Stimulated activated CD8-positive, alpha-beta memory T cell treated with anti-CD3 and anti-CD28 coated beads, Interleukin-2, amount 100 ng/mL, for 48 hours (primary cell): ENCODE results near the gene PIGP.
"Not testable (repeated sequence)": the region's sequence is repeated elsewhere in the genome, so short reads cannot be mapped to it uniquely, and the experiment has no call there.

Experiments
- DNase-seq, 2 donors: peaks; one replicate each; pipeline ENCODE4 v3.0.0-alpha.2; 2020; ENCODE audit warnings: low read depth in 2 of 2

Gene PIGP

GRCh38 chr21:37076087-37076850 lies 3.4 kb upstream of the PIGP start:
- DNase-seq: no peak

GRCh38 chr21:37075214-37075770 lies 2.4 kb upstream of the PIGP start:
- no peak for DNase-seq

DNA sequence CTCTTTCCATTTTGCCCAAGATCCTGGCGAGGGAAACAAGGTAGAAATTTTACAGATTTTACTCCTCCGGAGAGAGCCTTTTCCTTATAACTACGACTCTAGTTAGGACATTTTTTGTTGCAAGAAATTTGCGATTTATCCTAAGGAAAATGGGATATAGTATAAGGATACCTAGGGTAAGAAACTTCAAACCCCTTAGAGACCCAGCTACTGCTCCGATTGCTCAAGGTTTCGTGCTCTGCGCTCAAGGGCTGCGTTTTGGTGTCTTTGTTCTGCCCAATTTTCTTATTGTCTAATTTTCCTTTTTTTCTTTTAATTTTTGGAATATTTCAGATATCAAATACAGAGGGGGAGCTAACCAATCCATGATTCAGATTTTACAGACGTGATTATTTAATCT lies 1.7 kb upstream of the PIGP start:
- no peak for DNase-seq

- DNase-seq: no peak
Observed at GRCh38 chr21:37074197-37074510, 1.3 kb upstream of the PIGP start.

- DNase-seq: peak; percentile 27 to 45
Observed at GRCh38 chr21:37073417-37074196, 736 bp upstream of the PIGP start.

GRCh38 chr21:37072274-37072987 lies 440 bp downstream of the PIGP start:
- no peak for DNase-seq

GRCh38 chr21:37071561-37072273 lies 1.2 kb downstream of the PIGP start:
- no peak for DNase-seq

- DNase-seq: no peak
Observed at GRCh38 chr21:37065561-37066177, 7.2 kb downstream of the PIGP start.

DNA sequence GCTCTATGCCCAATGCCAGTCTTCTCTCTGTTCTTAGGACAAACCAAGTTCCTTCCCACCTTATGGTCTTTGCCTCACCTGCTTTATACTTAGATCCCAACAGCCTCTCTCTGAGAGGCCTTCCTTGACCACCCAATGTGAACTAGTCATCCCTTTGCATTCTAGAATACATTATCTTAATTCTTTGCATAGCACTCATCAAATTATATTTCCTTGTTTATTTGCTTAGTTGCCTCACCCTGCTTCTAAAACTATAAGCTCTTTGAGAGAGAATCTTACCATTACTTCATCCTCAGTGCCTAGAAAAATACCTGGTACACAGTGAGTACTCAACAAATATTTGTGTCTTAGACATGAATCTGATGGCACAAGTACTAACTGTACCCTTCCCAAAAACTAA lies 8.0 kb downstream of the PIGP start:
- no peak for DNase-seq

DNA sequence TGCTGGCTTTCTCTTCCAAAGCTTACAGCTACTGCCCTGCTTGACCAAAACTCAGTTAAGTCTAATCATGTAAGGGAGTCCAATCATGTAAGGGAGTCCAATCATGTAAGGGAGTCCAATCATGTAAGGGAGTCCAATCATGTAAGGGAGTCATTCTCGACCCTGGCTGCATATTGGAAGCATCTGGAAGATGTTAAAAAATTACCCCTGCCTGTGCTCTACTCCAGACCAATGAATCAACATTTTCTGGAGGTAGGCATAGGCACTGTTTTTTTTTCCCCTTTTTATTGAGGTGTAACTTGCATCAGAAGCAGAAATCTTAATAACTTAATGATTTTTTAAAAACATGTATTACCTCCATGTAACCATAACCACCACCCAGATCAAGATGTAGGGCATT lies 9.4 kb downstream of the PIGP start:
- no peak for DNase-seq

- DNase-seq: no peak
Observed at GRCh38 chr21:37062593-37062935, 10.3 kb downstream of the PIGP start.

- DNase-seq: no peak
Observed at GRCh38 chr21:37061926-37062592, 10.8 kb downstream of the PIGP start.

- no peak for DNase-seq
Observed at GRCh38 chr21:37060296-37060695, 12.6 kb downstream of the PIGP start.

GRCh38 chr21:37059181-37059580 lies 13.7 kb downstream of the PIGP start:
- no peak for DNase-seq

DNA sequence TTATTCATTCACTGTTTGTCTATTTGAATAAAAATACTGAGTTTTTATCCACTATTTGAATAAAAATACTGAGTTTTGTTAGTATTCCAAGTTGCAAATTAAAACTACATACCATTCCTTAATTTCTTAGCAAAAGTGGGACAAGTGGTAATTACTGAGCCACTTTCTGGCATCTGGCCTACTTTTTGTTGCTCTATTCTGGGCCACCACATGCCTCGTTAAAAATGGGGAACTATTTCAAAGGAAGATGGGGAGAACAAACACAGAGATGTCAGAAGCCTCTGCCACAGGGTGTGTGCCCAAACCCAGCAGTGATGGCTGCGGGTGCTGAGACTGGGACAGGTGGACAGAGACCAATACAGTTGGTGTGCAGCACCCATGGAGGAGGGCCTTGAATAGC lies 14.6 kb downstream of the PIGP start:
- DNase-seq: no peak

- DNase-seq: no peak
Observed at GRCh38 chr21:37057614-37058013, 15.3 kb downstream of the PIGP start.

- no peak for DNase-seq
Observed at GRCh38 chr21:37055271-37055855, 17.5 kb downstream of the PIGP start.

DNA sequence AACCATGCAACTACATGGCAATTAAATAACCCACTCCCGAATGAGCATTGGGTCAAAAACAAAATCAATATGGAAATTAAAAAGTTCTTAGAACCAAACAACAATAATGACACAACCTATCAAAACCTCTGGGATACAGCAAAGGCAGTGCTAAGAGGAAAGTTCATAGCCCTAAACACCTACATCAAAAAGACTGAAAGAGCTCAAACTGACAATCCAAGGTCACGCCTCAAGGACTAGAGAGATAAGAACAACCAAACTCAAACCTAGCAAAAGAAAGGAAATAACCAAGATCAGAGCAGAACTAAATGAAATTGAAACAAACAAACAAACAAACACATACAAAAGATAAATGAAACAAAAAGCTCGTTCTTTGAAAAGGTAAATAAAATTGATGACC lies 23.1 kb downstream of the PIGP start:
- not testable (repeated sequence) for DNase-seq

GRCh38 chr21:37047079-37047478 lies 25.8 kb downstream of the PIGP start:
- no peak for DNase-seq

DNA sequence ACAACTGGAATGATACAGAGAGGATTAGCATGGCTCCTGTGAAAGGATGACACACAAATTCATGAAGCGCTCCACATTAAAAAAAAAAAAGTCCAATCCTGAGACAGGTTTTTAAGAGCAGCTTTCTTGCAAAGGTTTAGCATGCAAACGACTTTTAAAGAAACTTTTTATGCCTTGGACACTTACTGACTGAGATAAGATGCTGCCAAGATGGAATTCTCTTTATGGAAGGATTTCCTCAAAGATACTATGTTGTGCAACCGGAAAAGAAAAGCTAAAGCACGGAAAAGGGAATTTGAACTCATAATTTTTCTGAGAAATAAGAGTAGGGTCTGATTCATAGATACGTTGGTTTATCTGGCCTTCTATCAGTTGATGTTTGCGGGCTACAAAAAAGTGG lies 27.3 kb downstream of the PIGP start:
- no peak for DNase-seq

- no peak for DNase-seq
Observed at GRCh38 chr21:37045149-37045548, 27.7 kb downstream of the PIGP start.
